ENCODE measurements around the gene CHSY3. TPM values are rescaled to one million over a fixed set of nuclear protein-coding genes. Genes with fewer than 3 reads are reported as not detected.

Gene CHSY3
- polyA plus RNA-seq, 1 donor from 2014 or later, result 0.40 TPM

DNA sequence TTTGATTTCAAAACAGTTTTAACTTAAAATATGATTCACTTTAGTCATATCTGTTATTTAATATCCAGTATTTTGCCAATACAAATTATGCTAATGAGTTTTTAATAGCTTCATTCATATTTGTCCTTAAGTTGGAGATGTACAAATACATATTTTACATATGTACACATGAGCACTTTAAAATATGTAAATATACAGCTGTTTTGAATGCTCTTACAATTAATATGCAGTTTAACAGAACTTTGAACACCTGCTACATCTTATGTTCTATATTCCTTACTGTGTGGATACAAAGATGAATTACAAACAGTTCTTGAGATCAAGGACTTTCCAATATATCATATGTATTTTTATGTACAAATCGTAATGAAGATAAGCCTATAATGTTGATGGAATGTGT, 74.0 kb downstream of the CHSY3 start (continued):
- no peak for TF ChIP-seq EP300 (conservative IDR thresholded peaks at IDR 0.05; ENCODE audit: poor library complexity, severe bottlenecking)

DNA sequence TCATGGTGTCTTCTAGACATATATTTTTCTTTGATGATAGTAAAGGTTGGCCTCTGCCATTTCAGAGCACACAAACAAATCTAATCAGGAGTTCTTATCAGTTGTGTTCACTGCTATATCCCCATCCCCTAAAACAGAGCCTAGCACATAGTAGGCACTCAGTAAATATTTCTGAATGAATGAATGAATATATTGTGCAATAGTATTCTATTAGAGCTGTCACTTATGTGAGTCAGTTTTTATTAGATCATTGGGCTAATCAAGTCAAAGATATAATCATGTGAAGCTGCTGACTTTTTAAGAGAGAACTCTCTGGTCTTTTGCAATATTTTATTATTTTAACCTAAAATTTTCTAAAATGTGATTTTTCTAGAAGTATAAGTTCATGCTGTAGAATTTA, 84.2 kb downstream of the CHSY3 start:
- Histone ChIP-seq H3K9me3 (ENCODE audit: low read length) (peaks cover 4% of the 10 kb centered on the region), H3K4me2 (ENCODE audit: low read length) (no peak overlapping the region), H4K20me1 (ENCODE audit: insufficient read depth) (no peaks in the 10 kb centered on the region), H3F3A (ENCODE audit: insufficient read depth, low read length, poor library complexity, severe bottlenecking) (no peaks in the 10 kb centered on the region), H3K4me3 (ENCODE audit: low read length) (no peak overlapping the region), H3K79me2 (replicated peaks; ENCODE audit: insufficient read depth, low read length) (no peaks in the 10 kb centered on the region), H3K9ac (ENCODE audit: low read length) (no peak overlapping the region), H3K27ac (ENCODE audit: low read length) (no peak overlapping the region), H3K36me3 (ENCODE audit: insufficient read depth, low read length) (no peaks in the 10 kb centered on the region), H2AFZ (ENCODE audit: low read depth, low read length) (no peak overlapping the region), H3K9me2 (ENCODE audit: insufficient read depth, low read length) (no peaks in the 10 kb centered on the region), H3K27me3 (ENCODE audit: insufficient read depth, low read depth, low read length) (no peaks in the 10 kb centered on the region)
- TF ChIP-seq SMC3 (conservative IDR thresholded peaks at IDR 0.05; ENCODE audit: poor library complexity) (no peak), EZH2 (IDR thresholded peaks at IDR 0.05; ENCODE audit: borderline replicate concordance, insufficient read depth, low read length, poor library complexity, severe bottlenecking) (no peak), MXI1 (conservative IDR thresholded peaks at IDR 0.05; ENCODE audit: poor library complexity, severe bottlenecking) (no peak), TAF1 (IDR thresholded peaks at IDR 0.05; ENCODE audit: low read depth) (no peak), POLR2AphosphoS5 (IDR thresholded peaks at IDR 0.05) (no peak), EP300 (conservative IDR thresholded peaks at IDR 0.05; ENCODE audit: poor library complexity, severe bottlenecking) (no peak), RAD21 (conservative IDR thresholded peaks at IDR 0.05) (no peak)
- TF ChIP-seq, protein P1, sequence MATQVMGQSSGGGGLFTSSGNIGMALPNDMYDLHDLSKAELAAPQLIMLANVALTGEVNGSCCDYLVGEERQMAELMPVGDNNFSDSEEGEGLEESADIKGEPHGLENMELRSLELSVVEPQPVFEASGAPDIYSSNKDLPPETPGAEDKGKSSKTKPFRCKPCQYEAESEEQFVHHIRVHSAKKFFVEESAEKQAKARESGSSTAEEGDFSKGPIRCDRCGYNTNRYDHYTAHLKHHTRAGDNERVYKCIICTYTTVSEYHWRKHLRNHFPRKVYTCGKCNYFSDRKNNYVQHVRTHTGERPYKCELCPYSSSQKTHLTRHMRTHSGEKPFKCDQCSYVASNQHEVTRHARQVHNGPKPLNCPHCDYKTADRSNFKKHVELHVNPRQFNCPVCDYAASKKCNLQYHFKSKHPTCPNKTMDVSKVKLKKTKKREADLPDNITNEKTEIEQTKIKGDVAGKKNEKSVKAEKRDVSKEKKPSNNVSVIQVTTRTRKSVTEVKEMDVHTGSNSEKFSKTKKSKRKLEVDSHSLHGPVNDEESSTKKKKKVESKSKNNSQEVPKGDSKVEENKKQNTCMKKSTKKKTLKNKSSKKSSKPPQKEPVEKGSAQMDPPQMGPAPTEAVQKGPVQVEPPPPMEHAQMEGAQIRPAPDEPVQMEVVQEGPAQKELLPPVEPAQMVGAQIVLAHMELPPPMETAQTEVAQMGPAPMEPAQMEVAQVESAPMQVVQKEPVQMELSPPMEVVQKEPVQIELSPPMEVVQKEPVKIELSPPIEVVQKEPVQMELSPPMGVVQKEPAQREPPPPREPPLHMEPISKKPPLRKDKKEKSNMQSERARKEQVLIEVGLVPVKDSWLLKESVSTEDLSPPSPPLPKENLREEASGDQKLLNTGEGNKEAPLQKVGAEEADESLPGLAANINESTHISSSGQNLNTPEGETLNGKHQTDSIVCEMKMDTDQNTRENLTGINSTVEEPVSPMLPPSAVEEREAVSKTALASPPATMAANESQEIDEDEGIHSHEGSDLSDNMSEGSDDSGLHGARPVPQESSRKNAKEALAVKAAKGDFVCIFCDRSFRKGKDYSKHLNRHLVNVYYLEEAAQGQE (IDR thresholded peaks at IDR 0.05; ENCODE audit: borderline replicate concordance), result no peak
- TF ChIP-seq, protein P2, sequence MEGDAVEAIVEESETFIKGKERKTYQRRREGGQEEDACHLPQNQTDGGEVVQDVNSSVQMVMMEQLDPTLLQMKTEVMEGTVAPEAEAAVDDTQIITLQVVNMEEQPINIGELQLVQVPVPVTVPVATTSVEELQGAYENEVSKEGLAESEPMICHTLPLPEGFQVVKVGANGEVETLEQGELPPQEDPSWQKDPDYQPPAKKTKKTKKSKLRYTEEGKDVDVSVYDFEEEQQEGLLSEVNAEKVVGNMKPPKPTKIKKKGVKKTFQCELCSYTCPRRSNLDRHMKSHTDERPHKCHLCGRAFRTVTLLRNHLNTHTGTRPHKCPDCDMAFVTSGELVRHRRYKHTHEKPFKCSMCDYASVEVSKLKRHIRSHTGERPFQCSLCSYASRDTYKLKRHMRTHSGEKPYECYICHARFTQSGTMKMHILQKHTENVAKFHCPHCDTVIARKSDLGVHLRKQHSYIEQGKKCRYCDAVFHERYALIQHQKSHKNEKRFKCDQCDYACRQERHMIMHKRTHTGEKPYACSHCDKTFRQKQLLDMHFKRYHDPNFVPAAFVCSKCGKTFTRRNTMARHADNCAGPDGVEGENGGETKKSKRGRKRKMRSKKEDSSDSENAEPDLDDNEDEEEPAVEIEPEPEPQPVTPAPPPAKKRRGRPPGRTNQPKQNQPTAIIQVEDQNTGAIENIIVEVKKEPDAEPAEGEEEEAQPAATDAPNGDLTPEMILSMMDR (IDR thresholded peaks at IDR 0.05; ENCODE audit: poor library complexity, severe bottlenecking), result no peak

DNA sequence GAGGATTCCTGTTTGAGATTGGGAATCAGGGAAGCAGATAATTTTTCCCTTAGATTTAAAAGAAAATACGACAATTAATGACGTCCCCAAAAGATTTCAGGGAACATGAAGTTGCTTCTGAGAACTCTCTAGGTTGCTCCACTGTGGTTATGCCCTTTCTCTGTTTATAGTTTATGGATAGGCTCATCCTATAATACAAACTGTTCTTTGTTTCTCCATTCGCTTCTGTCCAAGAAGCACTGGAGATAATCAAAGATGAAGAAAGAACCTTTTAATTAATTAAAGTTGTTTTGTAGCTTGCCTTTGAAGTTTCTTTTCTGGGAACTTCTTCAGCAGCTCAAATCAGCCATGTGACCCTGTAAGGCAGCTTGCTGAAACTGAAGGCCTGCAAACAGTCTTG, 87.5 kb downstream of the CHSY3 start:
- Histone ChIP-seq H3K27me3 (ENCODE audit: insufficient read depth, low read depth, low read length) (no peaks in the 10 kb centered on the region), H4K20me1 (ENCODE audit: insufficient read depth) (no peaks in the 10 kb centered on the region), H3K4me2 (ENCODE audit: low read length) (no peak overlapping the region), H3K36me3 (ENCODE audit: insufficient read depth, low read length) (no peaks in the 10 kb centered on the region), H3K79me2 (replicated peaks; ENCODE audit: insufficient read depth, low read length) (no peaks in the 10 kb centered on the region), H3K9me3 (ENCODE audit: low read length) (no peaks in the 10 kb centered on the region), H3K9ac (ENCODE audit: low read length) (no peak overlapping the region), H3F3A (ENCODE audit: insufficient read depth, low read length, poor library complexity, severe bottlenecking) (no peaks in the 10 kb centered on the region), H3K27ac (ENCODE audit: low read length) (no peak overlapping the region), H2AFZ (ENCODE audit: low read depth, low read length) (no peak overlapping the region), H3K9me2 (ENCODE audit: insufficient read depth, low read length) (no peaks in the 10 kb centered on the region), H3K4me3 (ENCODE audit: low read length) (no peak overlapping the region)
- TF ChIP-seq MXI1 (conservative IDR thresholded peaks at IDR 0.05; ENCODE audit: poor library complexity, severe bottlenecking), result no peak
- TF ChIP-seq SMC3 (conservative IDR thresholded peaks at IDR 0.05; ENCODE audit: poor library complexity), result no peak
- TF ChIP-seq, protein P2 (IDR thresholded peaks at IDR 0.05; ENCODE audit: poor library complexity, severe bottlenecking), result no peak
- no peak for TF ChIP-seq POLR2AphosphoS5 (IDR thresholded peaks at IDR 0.05)
- TF ChIP-seq, protein P1 (IDR thresholded peaks at IDR 0.05; ENCODE audit: borderline replicate concordance), result no peak
- TF ChIP-seq RAD21 (conservative IDR thresholded peaks at IDR 0.05), result no peak
- no peak for TF ChIP-seq EZH2 (IDR thresholded peaks at IDR 0.05; ENCODE audit: borderline replicate concordance, insufficient read depth, low read length, poor library complexity, severe bottlenecking)
- no peak for TF ChIP-seq EP300 (conservative IDR thresholded peaks at IDR 0.05; ENCODE audit: poor library complexity, severe bottlenecking)
- no peak for TF ChIP-seq TAF1 (IDR thresholded peaks at IDR 0.05; ENCODE audit: low read depth)

All from neural cell (in vitro differentiated cells).